MCF 10A (cell line): Measurements from ENCODE around the gene HLCS. TPM values are rescaled to one million over a fixed set of nuclear protein-coding genes. Genes with fewer than 3 reads are reported as not detected.
"Not testable (repeated sequence)": the region's sequence is repeated elsewhere in the genome, so short reads cannot be mapped to it uniquely, and the experiment has no call there.

Experiments used
- BruUV-seq: library from RNA; stranded (reverse); fragments of 400-500 nt; replicated peaks from 2 replicates; lab custom pipeline; 2021; lab: Mats Ljungman, UMichigan
- CTCF ChIA-PET: fragments of 300-600 bp; sonication (Branson Sonifier 250); formaldehyde crosslinking; extraction: SDS; loops from one replicate; lab custom pipeline; 2021; ENCODE audit warnings: antibody characterized with exemption, inconsistent platforms; lab: Yijun Ruan, JAX
- POLR2A ChIA-PET: fragments of 300-600, 350-650 bp; sonication (Branson Sonifier 250); formaldehyde crosslinking; extraction: SDS; loops from one replicate; lab custom pipeline; 2020; ENCODE audit warnings: antibody characterized with exemption, inconsistent platforms; lab: Yijun Ruan, JAX
- DNase-seq: peaks from one replicate; pipeline ENCODE4 v3.0.0-alpha.2; 2018; ENCODE audit not compliant: unreplicated experiment
- H3K27ac Mint-ChIP-seq: one replicate; pipeline ENCODE4 v1.8.0; 2022; ENCODE audit warnings: mild to moderate bottlenecking, low read depth, mixed read lengths; ENCODE audit not compliant: unreplicated experiment
- H3K27me3 Mint-ChIP-seq: one replicate; pipeline ENCODE4 v1.8.0; 2022; ENCODE audit warnings: mixed read lengths; ENCODE audit not compliant: insufficient read depth, unreplicated experiment
- H3K36me3 Mint-ChIP-seq: one replicate; pipeline ENCODE4 v1.8.0; 2022; ENCODE audit warnings: mild to moderate bottlenecking, moderate library complexity, mixed read lengths; ENCODE audit not compliant: insufficient read depth, unreplicated experiment
- H3K4me1 Mint-ChIP-seq: one replicate; pipeline ENCODE4 v1.8.0; 2022; ENCODE audit warnings: mixed read lengths; ENCODE audit not compliant: insufficient read depth, unreplicated experiment
- H3K4me3 Mint-ChIP-seq: one replicate; pipeline ENCODE4 v1.8.0; 2022; ENCODE audit warnings: mild to moderate bottlenecking, moderate library complexity, mixed read lengths; ENCODE audit not compliant: unreplicated experiment
- H3K9me3 Mint-ChIP-seq: one replicate; pipeline ENCODE4 v1.8.0; 2022; ENCODE audit warnings: mixed read lengths; ENCODE audit not compliant: unreplicated experiment
- CTCF ChIP-seq: fragments of 200-600 bp; IDR thresholded peaks from one replicate; pipeline ENCODE4 v1.8.0; 2022; ENCODE audit warnings: antibody characterized with exemption, mild to moderate bottlenecking; ENCODE audit not compliant: unreplicated experiment
- intact Hi-C: fragments of 100-400 bp; cut with micrococcal nuclease; formaldehyde crosslinking; loops from 2 replicates; pipeline ENCODE4 v1.14.1; 2022
- total RNA-seq: library from RNA; stranded (reverse); gene quantifications from 2 replicates; pipeline ENCODE4 v1.2.3, GENCODE V29; 2022

Gene HLCS
- total RNA-seq, 1 experiment from 2014 or later, result 46.1 TPM

- Mint-ChIP-seq H3K4me3 (no peak overlapping the region), H3K36me3 (peaks cover 6% of the 10 kb centered on the region), H3K27me3 (no peaks in the 10 kb centered on the region), H3K9me3 (no peaks in the 10 kb centered on the region), H3K27ac (no peak overlapping the region), H3K4me1 (no peaks in the 10 kb centered on the region)
- ChIA-PET CTCF (interaction anchor here (0.7 to 1.0 kb wide), 4 partner anchors 9 to 576 kb away, joined by 3 to 4 read pairs (median 4); no protein-coding TSS in a partner anchor), POLR2A (interaction anchor here (1.8 kb wide), 1 partner anchor 12 kb away, joined by 7 read pairs; no protein-coding TSS in a partner anchor)
- intact Hi-C loops, result no loop called here
- BruUV-seq, result no TSS peak
- DNase-seq, result no peak
- TF ChIP-seq CTCF, result no peak
Measured at GRCh38 chr21:37001441-37001840, 35.0 kb upstream of the HLCS start.

GRCh38 chr21:37000381-37000780 lies 33.9 kb upstream of the HLCS start:
- no peak overlapping the region for H3K4me3 Mint-ChIP-seq
- no peak for DNase-seq
- no peak overlapping the region for H3K27ac Mint-ChIP-seq
- ChIA-PET CTCF (interaction anchor here (0.6 to 1.6 kb wide), 4 partner anchors 9 to 368 kb away, joined by 3 to 8 read pairs (median 4); no protein-coding TSS in a partner anchor), POLR2A (interaction anchor here (0.6 kb wide), 1 partner anchor 43 kb away, joined by 3 read pairs; no protein-coding TSS in a partner anchor)
- intact Hi-C loops, result no loop called here
- no peaks in the 10 kb centered on the region for H3K9me3 Mint-ChIP-seq
- peak; percentile 6 for TF ChIP-seq CTCF
- H3K4me1 Mint-ChIP-seq, result no peaks in the 10 kb centered on the region
- H3K36me3 Mint-ChIP-seq, result peaks cover 6% of the 10 kb centered on the region
- no peaks in the 10 kb centered on the region for H3K27me3 Mint-ChIP-seq
- no TSS peak for BruUV-seq

- Mint-ChIP-seq H3K27ac (no peak overlapping the region), H3K9me3 (no peaks in the 10 kb centered on the region), H3K4me1 (no peaks in the 10 kb centered on the region), H3K4me3 (no peak overlapping the region), H3K36me3 (peaks cover 6% of the 10 kb centered on the region), H3K27me3 (no peaks in the 10 kb centered on the region)
- ChIA-PET POLR2A (interaction anchor here (0.9 kb wide), 1 partner anchor 8 kb away, joined by 5 read pairs; no protein-coding TSS in a partner anchor), CTCF (interaction anchor here (0.6 to 1.6 kb wide), 3 partner anchors 10 to 48 kb away, joined by 5 to 8 read pairs (median 5); no protein-coding TSS in a partner anchor)
- no peak for TF ChIP-seq CTCF
- DNase-seq, result no peak
- intact Hi-C loops, result no loop called here
- no TSS peak for BruUV-seq
Measured at GRCh38 chr21:36999131-36999898, 32.8 kb upstream of the HLCS start.

- H3K36me3 Mint-ChIP-seq, BruUV-seq, H3K4me3 Mint-ChIP-seq, H3K27ac Mint-ChIP-seq, H3K4me1 Mint-ChIP-seq, intact Hi-C loops, H3K9me3 Mint-ChIP-seq, DNase-seq, H3K27me3 Mint-ChIP-seq, POLR2A ChIA-PET: not testable (repeated sequence)
- CTCF ChIA-PET, result interaction anchor here (1.7 kb wide), 1 partner anchor 15 kb away, joined by 6 read pairs; no protein-coding TSS in a partner anchor
Measured at GRCh38 chr21:36995285-36995684, 28.8 kb upstream of the HLCS start.
